CD4-positive, alpha-beta T cell treated with Interleukin-21 for 1 hour (primary cell): Measurements from ENCODE around the gene TTL.
A peak's percentile ranks its signal among the peaks of the same experiment; 100 is the strongest.
"Not testable (repeated sequence)": the region's sequence is repeated elsewhere in the genome, so short reads cannot be mapped to it uniquely, and the experiment has no call there.

Experiments
- DNase-seq: peaks from one replicate; pipeline ENCODE4 v3.0.0-alpha.2; 2020

The TTL gene

GRCh38 chr2:112524276-112524675, 42.3 kb downstream of the TTL start:
- DNase-seq, result not testable (repeated sequence)

- DNase-seq, result no peak
These were observed 46.6 kb downstream of the TTL start for GRCh38 chr2:112528541-112528940.

GRCh38 chr2:112529757-112530156, 47.8 kb downstream of the TTL start:
- no peak for DNase-seq

GRCh38 chr2:112530728-112531127, 48.8 kb downstream of the TTL start:
- no peak for DNase-seq

- DNase-seq, result no peak
These were observed 52.9 kb downstream of the TTL start for GRCh38 chr2:112534826-112535225.

GRCh38 chr2:112536665-112537064, 54.7 kb downstream of the TTL start:
- not testable (repeated sequence) for DNase-seq

- no peak for DNase-seq
These were observed 57.4 kb downstream of the TTL start for GRCh38 chr2:112539306-112539705.

GRCh38 chr2:112540906-112541305, 59.0 kb downstream of the TTL start:
- DNase-seq, result no peak

- peak; percentile 17 for DNase-seq
These were observed 59.6 kb downstream of the TTL start for GRCh38 chr2:112541315-112542122.

GRCh38 chr2:112542123-112542983, 60.4 kb downstream of the TTL start, which contains the start of gene POLR1B:
Gene POLR1B, plus strand, starts transcription at chr2:112542465. Its CDS starts 30 bp downstream, at chr2:112542495.
- DNase-seq, result peak; percentile 77

GRCh38 chr2:112542984-112543661, 61.2 kb downstream of the TTL start:
- peak; percentile 2 for DNase-seq

- DNase-seq, result no peak
These were observed 65.4 kb downstream of the TTL start for GRCh38 chr2:112547333-112547732.

GRCh38 chr2:112548980-112549379, 67.0 kb downstream of the TTL start:
- no peak for DNase-seq

- no peak for DNase-seq
These were observed 84.1 kb downstream of the TTL start for GRCh38 chr2:112566104-112566503.

- not testable (repeated sequence) for DNase-seq
These were observed 84.6 kb downstream of the TTL start for GRCh38 chr2:112566508-112566907.

- no peak for DNase-seq
These were observed 90.0 kb downstream of the TTL start for GRCh38 chr2:112572005-112572404.

- DNase-seq, result no peak
These were observed 95.8 kb downstream of the TTL start for GRCh38 chr2:112577756-112578155.

- no peak for DNase-seq
These were observed 97.3 kb downstream of the TTL start for GRCh38 chr2:112579241-112579640.

GRCh38 chr2:112580084-112580483, 98.1 kb downstream of the TTL start:
- DNase-seq, result no peak

GRCh38 chr2:112582314-112582746, 100.4 kb downstream of the TTL start:
- DNase-seq, result peak; percentile 78

GRCh38 chr2:112583497-112584133, 101.7 kb downstream of the TTL start:
- DNase-seq, result peak; percentile 29

GRCh38 chr2:112584134-112584890, 102.4 kb downstream of the TTL start, which contains the start of gene CHCHD5:
Gene CHCHD5, plus strand, starts transcription at chr2:112584609. Its CDS starts 39 bp downstream, at chr2:112584648.
- peak; percentile 96 for DNase-seq
